A673 (cell line): Measurements from ENCODE around the gene CAMSAP1. TPM values are rescaled to one million over a fixed set of nuclear protein-coding genes. Genes with fewer than 3 reads are reported as not detected.

Experiments
- BruUV-seq: library from RNA; stranded (reverse); fragments of 400-500 nt; replicated peaks from 2 replicates; lab custom pipeline; 2021; lab: Mats Ljungman, UMichigan
- CTCF ChIA-PET: fragments of 300-600 bp; sonication (Branson Sonifier 250); formaldehyde crosslinking; loops from one replicate; lab custom pipeline; 2022; ENCODE audit warnings: antibody characterized with exemption; lab: Charles Lee
- POLR2A ChIA-PET: fragments of 300-600 bp; sonication (Branson Sonifier 250); formaldehyde crosslinking; loops from one replicate; lab custom pipeline; 2022; ENCODE audit warnings: antibody characterized with exemption; ENCODE audit not compliant: low non-redundant PET; lab: Charles Lee
- DNase-seq: peaks from one replicate; pipeline ENCODE4 v3.0.0-alpha.2; 2015; ENCODE audit warnings: low spot score
- H3K27ac ChIP-seq: fragments of 200-600 bp; sonication (generic); 2 replicates; pipeline ENCODE4 v1.5.1; 2016; ENCODE audit warnings: mixed run types, low read depth, mild to moderate bottlenecking, mixed read lengths, antibody characterized with exemption, low read length; ENCODE audit not compliant: poor library complexity, severe bottlenecking
- H3K27me3 ChIP-seq: fragments of 200-600 bp; sonication (generic); replicated peaks from 2 replicates; pipeline ENCODE4 v1.6.1; 2017; ENCODE audit warnings: mixed run types, low read depth, mild to moderate bottlenecking, mixed read lengths, antibody characterized with exemption, low read length; ENCODE audit not compliant: insufficient read depth, poor library complexity
- H3K36me3 ChIP-seq: fragments of 200-600 bp; sonication (generic); 2 replicates; pipeline ENCODE4 v1.6.1; 2016; ENCODE audit warnings: mixed run types, mild to moderate bottlenecking, mixed read lengths, antibody characterized with exemption, low read length; ENCODE audit not compliant: insufficient read depth, poor library complexity, severe bottlenecking
- H3K4me1 ChIP-seq: fragments of 200-600 bp; sonication (generic); 2 replicates; pipeline ENCODE4 v1.6.1; 2017; ENCODE audit warnings: mixed run types, mild to moderate bottlenecking, mixed read lengths, antibody characterized with exemption, low read length; ENCODE audit not compliant: insufficient read depth, poor library complexity, severe bottlenecking
- H3K4me3 ChIP-seq: fragments of 200-600 bp; sonication (generic); 2 replicates; pipeline ENCODE4 v1.5.1; 2016; ENCODE audit warnings: low read depth, mixed run types, mild to moderate bottlenecking, mixed read lengths, low read length; ENCODE audit not compliant: poor library complexity, severe bottlenecking
- H3K9me3 ChIP-seq: fragments of 200-600 bp; sonication (generic); 2 replicates; pipeline ENCODE4 v1.6.1; 2016; ENCODE audit warnings: mixed run types, low read depth, mild to moderate bottlenecking, mixed read lengths, antibody characterized with exemption, low read length; ENCODE audit not compliant: poor library complexity, severe bottlenecking
- CTCF ChIP-seq: fragments of 300-800, 200-600 bp; sonication (generic); conservative IDR thresholded peaks from 2 replicates; pipeline ENCODE4 v1.5.1; 2017; ENCODE audit warnings: low read depth, mild to moderate bottlenecking, antibody characterized with exemption, low read length, moderate library complexity, mixed read lengths
- EZH2 ChIP-seq: fragments of 200-600 bp; sonication (generic); IDR thresholded peaks from 2 replicates; pipeline ENCODE4 v1.6.1; 2017; ENCODE audit warnings: borderline replicate concordance, low read depth, mild to moderate bottlenecking, mixed read lengths, antibody characterized with exemption, low read length; ENCODE audit not compliant: poor library complexity, severe bottlenecking
- intact Hi-C: fragments of 100-400 bp; cut with micrococcal nuclease; formaldehyde crosslinking; loops from one replicate; pipeline ENCODE4 v1.10.0; 2022; ENCODE audit not compliant: unreplicated experiment
- total RNA-seq: library from RNA; stranded (reverse); gene quantifications from 2 replicates; pipeline ENCODE4 v1.2.3, GENCODE V29; 2021

Gene CAMSAP1
- total RNA-seq, 1 experiment from 2014 or later = 52.3 TPM

- H3K9me3 ChIP-seq = no peaks in the 10 kb centered on the region
- CTCF ChIA-PET = no interaction called here
- no peak for DNase-seq
- H3K27me3 ChIP-seq = no peaks in the 10 kb centered on the region
- no peak overlapping the region for H3K27ac ChIP-seq
- H3K36me3 ChIP-seq = no peaks in the 10 kb centered on the region
- TF ChIP-seq EZH2 = no peak
- no peak for TF ChIP-seq CTCF
- no TSS peak for BruUV-seq
- no peak overlapping the region for H3K4me3 ChIP-seq
- H3K4me1 ChIP-seq = no peaks in the 10 kb centered on the region
- POLR2A ChIA-PET = no interaction called here
- intact Hi-C loops = no loop called here
These were observed 128.9 kb downstream of the CAMSAP1 start for GRCh38 chr9:135778421-135778820.

GRCh38 chr9:135777623-135778177 lies 129.6 kb downstream of the CAMSAP1 start:
- BruUV-seq = no TSS peak
- ChIA-PET CTCF (interaction anchor here (1.0 kb wide), 1 partner anchor 175 kb away, joined by 3 read pairs; no protein-coding TSS in a partner anchor), POLR2A (no interaction called here)
- intact Hi-C loops = no loop called here
- no peak for DNase-seq
- Histone ChIP-seq H3K9me3 (no peaks in the 10 kb centered on the region), H3K4me3 (no peak overlapping the region), H3K27me3 (no peaks in the 10 kb centered on the region), H3K36me3 (no peaks in the 10 kb centered on the region), H3K4me1 (no peaks in the 10 kb centered on the region), H3K27ac (no peak overlapping the region)
- TF ChIP-seq CTCF (no peak), EZH2 (no peak)

GRCh38 chr9:135776893-135777622 lies 130.3 kb downstream of the CAMSAP1 start:
- H3K27me3 ChIP-seq = no peaks in the 10 kb centered on the region
- H3K4me3 ChIP-seq = no peak overlapping the region
- POLR2A ChIA-PET = no interaction called here
- H3K9me3 ChIP-seq = no peaks in the 10 kb centered on the region
- CTCF ChIA-PET = interaction anchor here (1.0 kb wide), 1 partner anchor 175 kb away, joined by 3 read pairs; no protein-coding TSS in a partner anchor
- DNase-seq = no peak
- BruUV-seq = no TSS peak
- H3K4me1 ChIP-seq = no peaks in the 10 kb centered on the region
- intact Hi-C loops = no loop called here
- H3K27ac ChIP-seq = no peak overlapping the region
- H3K36me3 ChIP-seq = no peaks in the 10 kb centered on the region
- TF ChIP-seq EZH2 = no peak
- no peak for TF ChIP-seq CTCF
